Activated CD4-positive, alpha-beta memory T cell treated with anti-CD3 and anti-CD28 coated beads for 36 hours (primary cell): ENCODE measurements around the gene SRGAP1. TPM values are rescaled to one million over a fixed set of nuclear protein-coding genes. Genes with fewer than 3 reads are reported as not detected.
"Not testable (repeated sequence)": the region's sequence is repeated elsewhere in the genome, so short reads cannot be mapped to it uniquely, and the experiment has no call there.

ENCODE experiments used
- CTCF ChIA-PET: fragments of 350-600 bp; sonication (Branson Sonifier 250); formaldehyde crosslinking; loops from one replicate; lab custom pipeline; 2021; ENCODE audit warnings: antibody characterized with exemption, inconsistent platforms; lab: Charles Lee
- POLR2A ChIA-PET: fragments of 350-600 bp; sonication (Branson Sonifier 250); formaldehyde crosslinking; loops from one replicate; lab custom pipeline; 2021; ENCODE audit warnings: antibody characterized with exemption; lab: Charles Lee
- DNase-seq: peaks from one replicate; pipeline ENCODE4 v3.0.0-alpha.2; 2020
- H3K27ac Mint-ChIP-seq: one replicate; pipeline ENCODE4 v1.8.0; 2021; ENCODE audit warnings: mixed read lengths
- H3K27me3 Mint-ChIP-seq: one replicate; pipeline ENCODE4 v1.8.0; 2021; ENCODE audit warnings: mixed read lengths
- H3K36me3 Mint-ChIP-seq: one replicate; pipeline ENCODE4 v1.8.0; 2021; ENCODE audit warnings: mixed read lengths
- H3K4me1 Mint-ChIP-seq: one replicate; pipeline ENCODE4 v1.8.0; 2021; ENCODE audit warnings: low read depth, mixed read lengths
- H3K4me3 Mint-ChIP-seq: one replicate; pipeline ENCODE4 v1.8.0; 2021; ENCODE audit warnings: mild to moderate bottlenecking, mixed read lengths
- H3K9me3 Mint-ChIP-seq: one replicate; pipeline ENCODE4 v1.8.0; 2021; ENCODE audit warnings: mixed read lengths
- intact Hi-C: fragments of 100-400 bp; cut with micrococcal nuclease; formaldehyde crosslinking; loops from one replicate; pipeline ENCODE4 v1.15.1; 2023
- total RNA-seq, 2 experiments: library from RNA; stranded (reverse); gene quantifications; one replicate each; pipeline ENCODE4 v1.2.3, GENCODE V29; 2021

SRGAP1 gene
- total RNA-seq, 2 experiments from 2014 or later: 0.10 to 0.12 TPM

DNA sequence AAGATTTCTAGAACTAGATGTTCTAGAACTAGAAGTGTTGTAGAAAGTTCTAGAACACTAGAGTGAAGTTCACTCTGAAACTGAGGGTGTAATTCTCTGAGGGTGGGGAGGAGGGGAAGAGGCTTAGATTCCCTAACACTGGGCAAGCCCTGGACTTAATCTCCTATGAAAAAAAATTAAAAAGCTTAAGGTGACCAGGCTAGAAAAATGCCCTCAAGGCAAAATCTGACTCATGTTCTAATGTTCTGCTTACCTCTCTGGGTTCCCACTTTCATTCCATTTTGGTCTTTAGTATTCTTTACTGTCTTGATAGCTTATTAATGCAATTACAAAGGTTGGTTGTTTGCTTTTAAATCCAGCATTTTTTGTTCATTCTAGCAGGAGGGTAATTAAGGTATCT is 276.1 kb downstream of the SRGAP1 start:
- intact Hi-C loops: no loop called here
- ChIA-PET POLR2A (no interaction called here), CTCF (no interaction called here)
- H3K9me3 Mint-ChIP-seq: no peaks in the 10 kb centered on the region
- H3K4me1 Mint-ChIP-seq: no peaks in the 10 kb centered on the region
- H3K27ac Mint-ChIP-seq: no peak overlapping the region
- peaks cover 6% of the 10 kb centered on the region for H3K27me3 Mint-ChIP-seq
- DNase-seq: no peak
- no peak overlapping the region for H3K4me3 Mint-ChIP-seq
- no peaks in the 10 kb centered on the region for H3K36me3 Mint-ChIP-seq

DNA sequence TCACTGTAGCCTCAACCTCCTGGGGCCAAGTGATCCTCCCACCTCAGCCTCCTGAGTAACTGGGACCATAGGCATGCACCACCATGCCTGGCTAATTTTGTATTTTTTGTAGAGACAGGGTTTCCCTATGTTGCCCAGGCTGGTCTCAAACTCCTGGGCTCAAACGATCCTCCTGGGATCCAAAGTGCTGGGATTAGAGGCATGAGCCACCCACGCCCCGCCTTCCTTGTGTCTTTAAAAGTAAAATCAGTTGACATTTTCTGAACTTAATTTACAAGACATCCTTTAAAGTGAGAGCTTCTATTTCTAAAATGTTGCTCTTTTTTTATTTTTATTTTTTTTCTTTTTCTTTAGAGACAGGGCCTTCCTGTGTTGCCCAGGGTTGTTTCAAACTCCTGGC is 276.6 kb downstream of the SRGAP1 start:
- DNase-seq, H3K4me3 Mint-ChIP-seq, CTCF ChIA-PET, H3K4me1 Mint-ChIP-seq, intact Hi-C loops, H3K9me3 Mint-ChIP-seq, POLR2A ChIA-PET, H3K36me3 Mint-ChIP-seq, H3K27ac Mint-ChIP-seq, H3K27me3 Mint-ChIP-seq: not testable (repeated sequence)

- ChIA-PET CTCF (no interaction called here), POLR2A (no interaction called here)
- no peaks in the 10 kb centered on the region for H3K4me1 Mint-ChIP-seq
- H3K36me3 Mint-ChIP-seq: no peaks in the 10 kb centered on the region
- no peaks in the 10 kb centered on the region for H3K9me3 Mint-ChIP-seq
- intact Hi-C loops: no loop called here
- no peak overlapping the region for H3K4me3 Mint-ChIP-seq
- DNase-seq: no peak
- H3K27ac Mint-ChIP-seq: no peak overlapping the region
- H3K27me3 Mint-ChIP-seq: peaks cover 6% of the 10 kb centered on the region
Observed at GRCh38 chr12:64122154-64122553, 277.7 kb downstream of the SRGAP1 start.

- DNase-seq: no peak
- POLR2A ChIA-PET: no interaction called here
- CTCF ChIA-PET: no interaction called here
- Mint-ChIP-seq H3K9me3 (no peaks in the 10 kb centered on the region), H3K27me3 (peaks cover 6% of the 10 kb centered on the region), H3K4me1 (no peaks in the 10 kb centered on the region), H3K27ac (no peak overlapping the region), H3K36me3 (no peaks in the 10 kb centered on the region), H3K4me3 (no peak overlapping the region)
- intact Hi-C loops: no loop called here
Observed at GRCh38 chr12:64122995-64123394, 278.5 kb downstream of the SRGAP1 start.

DNA sequence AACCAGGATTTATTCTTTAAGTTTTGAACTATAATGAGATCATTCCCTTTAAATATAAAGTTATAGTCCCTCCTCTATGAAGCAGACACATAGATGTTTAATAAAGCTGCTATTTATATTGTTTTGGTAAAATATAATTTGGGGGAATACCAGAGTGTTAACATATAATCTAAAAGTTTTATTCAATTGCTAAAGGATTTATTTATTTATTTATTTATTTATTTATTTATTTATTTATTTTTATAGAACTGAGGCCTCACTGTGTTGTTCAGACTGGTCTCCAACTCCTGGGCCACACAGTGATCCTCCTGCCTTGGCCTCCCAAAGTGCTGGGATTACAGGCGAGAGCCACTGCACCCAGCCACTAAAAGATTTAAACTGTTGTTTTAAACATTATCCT is 278.9 kb downstream of the SRGAP1 start:
- DNase-seq: no peak
- ChIA-PET POLR2A (no interaction called here), CTCF (no interaction called here)
- Mint-ChIP-seq H3K4me1 (no peaks in the 10 kb centered on the region), H3K9me3 (no peaks in the 10 kb centered on the region), H3K4me3 (no peak overlapping the region), H3K36me3 (no peaks in the 10 kb centered on the region), H3K27ac (no peak overlapping the region), H3K27me3 (peaks cover 6% of the 10 kb centered on the region)
- intact Hi-C loops: no loop called here

- no peak for DNase-seq
- H3K4me3 Mint-ChIP-seq: no peak overlapping the region
- H3K27me3 Mint-ChIP-seq: peaks cover 6% of the 10 kb centered on the region
- H3K36me3 Mint-ChIP-seq: no peaks in the 10 kb centered on the region
- CTCF ChIA-PET: interaction anchor here (0.7 kb wide), 1 partner anchor 392 kb away, joined by 4 read pairs; no protein-coding TSS in a partner anchor
- POLR2A ChIA-PET: no interaction called here
- H3K27ac Mint-ChIP-seq: no peak overlapping the region
- intact Hi-C loops: no loop called here
- H3K4me1 Mint-ChIP-seq: no peaks in the 10 kb centered on the region
- H3K9me3 Mint-ChIP-seq: no peaks in the 10 kb centered on the region
Observed at GRCh38 chr12:64124511-64125197, 280.2 kb downstream of the SRGAP1 start.

GRCh38 chr12:64125913-64126312 is 281.4 kb downstream of the SRGAP1 start:
- peaks cover 3% of the 10 kb centered on the region for H3K27me3 Mint-ChIP-seq
- no peaks in the 10 kb centered on the region for H3K4me1 Mint-ChIP-seq
- CTCF ChIA-PET: no interaction called here
- H3K36me3 Mint-ChIP-seq: no peaks in the 10 kb centered on the region
- H3K4me3 Mint-ChIP-seq: no peak overlapping the region
- intact Hi-C loops: no loop called here
- POLR2A ChIA-PET: no interaction called here
- no peaks in the 10 kb centered on the region for H3K9me3 Mint-ChIP-seq
- no peak overlapping the region for H3K27ac Mint-ChIP-seq
- no peak for DNase-seq

DNA sequence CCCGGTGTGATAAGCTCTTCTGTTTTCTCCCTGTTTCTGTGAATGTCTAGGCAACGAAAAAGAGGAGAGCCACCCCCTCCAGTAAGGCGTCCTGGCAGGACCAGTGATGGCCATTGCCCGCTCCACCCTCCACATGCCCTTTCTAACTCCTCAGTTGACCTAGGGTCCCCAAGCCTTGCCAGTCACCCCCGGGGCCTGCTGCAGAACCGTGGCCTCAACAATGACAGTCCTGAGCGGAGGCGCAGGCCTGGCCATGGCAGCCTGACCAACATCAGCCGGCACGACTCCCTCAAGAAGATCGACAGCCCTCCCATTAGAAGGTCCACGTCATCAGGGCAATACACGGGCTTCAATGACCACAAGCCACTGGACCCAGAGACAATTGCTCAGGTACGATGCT is 283.3 kb downstream of the SRGAP1 start:
- H3K36me3 Mint-ChIP-seq: no peaks in the 10 kb centered on the region
- H3K9me3 Mint-ChIP-seq: no peaks in the 10 kb centered on the region
- ChIA-PET POLR2A (no interaction called here), CTCF (no interaction called here)
- H3K27me3 Mint-ChIP-seq: no peaks in the 10 kb centered on the region
- H3K4me1 Mint-ChIP-seq: no peaks in the 10 kb centered on the region
- no peak overlapping the region for H3K4me3 Mint-ChIP-seq
- H3K27ac Mint-ChIP-seq: no peak overlapping the region
- DNase-seq: no peak
- intact Hi-C loops: no loop called here

- ChIA-PET CTCF (no interaction called here), POLR2A (no interaction called here)
- intact Hi-C loops: no loop called here
- Mint-ChIP-seq H3K9me3 (peaks cover under 1% of the 10 kb centered on the region), H3K27me3 (no peaks in the 10 kb centered on the region), H3K4me3 (no peak overlapping the region), H3K27ac (no peak overlapping the region), H3K4me1 (no peaks in the 10 kb centered on the region), H3K36me3 (no peaks in the 10 kb centered on the region)
- DNase-seq: no peak
Observed at GRCh38 chr12:64128366-64128765, 283.9 kb downstream of the SRGAP1 start.

DNA sequence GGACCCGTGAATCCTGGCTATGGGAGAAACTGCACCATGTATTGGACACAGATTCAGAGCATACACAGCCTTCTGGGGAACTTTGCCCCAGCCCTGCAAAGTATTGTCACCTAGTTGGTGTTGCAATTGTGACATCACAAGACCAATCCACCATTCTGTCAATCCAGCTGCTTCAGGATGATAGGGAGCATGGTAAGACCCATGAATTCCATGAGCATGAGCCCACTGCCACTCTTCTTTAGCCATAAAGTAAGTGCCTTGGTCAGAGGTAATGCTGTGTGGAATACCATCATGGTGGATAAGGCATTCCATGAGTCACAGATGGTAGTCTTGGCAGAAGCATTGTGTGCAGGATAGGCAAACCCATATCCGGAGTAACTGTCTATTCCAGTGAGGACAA is 286.0 kb downstream of the SRGAP1 start:
- CTCF ChIA-PET, H3K27ac Mint-ChIP-seq, intact Hi-C loops, H3K27me3 Mint-ChIP-seq, H3K4me1 Mint-ChIP-seq, H3K36me3 Mint-ChIP-seq, DNase-seq, POLR2A ChIA-PET, H3K4me3 Mint-ChIP-seq: not testable (repeated sequence)
- H3K9me3 Mint-ChIP-seq: peaks cover 17% of the 10 kb centered on the region

- H3K27ac Mint-ChIP-seq: not testable (repeated sequence)
Observed at GRCh38 chr12:64131456-64131855, 287.0 kb downstream of the SRGAP1 start.

DNA sequence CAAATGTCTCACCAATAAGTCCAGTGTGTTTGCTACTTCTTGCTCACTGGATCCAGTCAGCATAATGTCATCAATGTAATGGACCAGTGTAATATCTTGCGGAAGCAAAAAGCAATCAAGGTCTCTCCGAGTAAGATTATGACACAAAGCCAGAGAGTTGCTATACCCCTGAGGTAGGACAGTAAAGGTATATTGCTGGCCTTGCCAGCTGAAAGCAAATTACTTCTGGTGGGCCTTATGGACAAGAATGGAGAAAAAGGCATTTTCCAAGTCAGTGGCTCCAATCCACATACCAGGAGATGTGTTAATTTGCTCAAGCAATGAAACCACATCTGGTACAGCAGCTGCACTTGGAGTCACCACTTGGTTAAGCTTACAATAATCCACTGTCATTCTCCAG is 288.2 kb downstream of the SRGAP1 start:
- H3K27ac Mint-ChIP-seq, CTCF ChIA-PET, intact Hi-C loops, DNase-seq, H3K27me3 Mint-ChIP-seq, H3K4me3 Mint-ChIP-seq, H3K36me3 Mint-ChIP-seq, POLR2A ChIA-PET, H3K4me1 Mint-ChIP-seq: not testable (repeated sequence)
- H3K9me3 Mint-ChIP-seq: peaks cover 17% of the 10 kb centered on the region

More at GRCh38 chr12:64131456-64131855, 287.0 kb downstream of the SRGAP1 start:
- H3K4me3 Mint-ChIP-seq, CTCF ChIA-PET, POLR2A ChIA-PET, H3K27me3 Mint-ChIP-seq, H3K36me3 Mint-ChIP-seq, H3K4me1 Mint-ChIP-seq, DNase-seq, intact Hi-C loops: not testable (repeated sequence)
- peaks cover 17% of the 10 kb centered on the region for H3K9me3 Mint-ChIP-seq

DNA sequence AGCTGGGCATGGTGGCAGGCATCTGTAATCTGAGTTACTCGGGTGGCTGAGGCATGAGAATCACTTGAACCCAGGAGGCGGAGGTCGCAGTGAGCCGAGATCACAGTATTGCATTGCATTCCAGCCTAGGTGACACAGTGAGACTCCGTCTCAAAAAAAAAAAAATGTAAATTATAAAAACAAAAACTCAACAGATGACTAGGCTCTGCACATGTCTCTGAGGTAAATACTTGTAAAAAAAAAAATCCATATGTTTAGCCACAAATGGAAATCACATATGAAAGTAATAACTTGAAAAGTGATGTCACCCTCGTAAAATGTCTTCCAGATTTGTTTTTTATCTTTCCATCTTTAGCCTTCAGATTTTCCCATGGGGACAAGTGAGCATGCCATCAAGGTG is 292.6 kb downstream of the SRGAP1 start:
- CTCF ChIA-PET: interaction anchor here (0.6 kb wide), 1 partner anchor 20 kb away, joined by 3 read pairs; no protein-coding TSS in a partner anchor
- H3K27me3 Mint-ChIP-seq: no peaks in the 10 kb centered on the region
- H3K36me3 Mint-ChIP-seq: no peaks in the 10 kb centered on the region
- peaks cover 17% of the 10 kb centered on the region for H3K9me3 Mint-ChIP-seq
- intact Hi-C loops: no loop called here
- DNase-seq: no peak
- POLR2A ChIA-PET: no interaction called here
- H3K27ac Mint-ChIP-seq: no peak overlapping the region
- no peaks in the 10 kb centered on the region for H3K4me1 Mint-ChIP-seq
- no peak overlapping the region for H3K4me3 Mint-ChIP-seq
